Measurements from ENCODE around the gene CST9.
"Not testable (repeated sequence)": the region's sequence is repeated elsewhere in the genome, so short reads cannot be mapped to it uniquely, and the experiment has no call there.

Gene CST9

DNA sequence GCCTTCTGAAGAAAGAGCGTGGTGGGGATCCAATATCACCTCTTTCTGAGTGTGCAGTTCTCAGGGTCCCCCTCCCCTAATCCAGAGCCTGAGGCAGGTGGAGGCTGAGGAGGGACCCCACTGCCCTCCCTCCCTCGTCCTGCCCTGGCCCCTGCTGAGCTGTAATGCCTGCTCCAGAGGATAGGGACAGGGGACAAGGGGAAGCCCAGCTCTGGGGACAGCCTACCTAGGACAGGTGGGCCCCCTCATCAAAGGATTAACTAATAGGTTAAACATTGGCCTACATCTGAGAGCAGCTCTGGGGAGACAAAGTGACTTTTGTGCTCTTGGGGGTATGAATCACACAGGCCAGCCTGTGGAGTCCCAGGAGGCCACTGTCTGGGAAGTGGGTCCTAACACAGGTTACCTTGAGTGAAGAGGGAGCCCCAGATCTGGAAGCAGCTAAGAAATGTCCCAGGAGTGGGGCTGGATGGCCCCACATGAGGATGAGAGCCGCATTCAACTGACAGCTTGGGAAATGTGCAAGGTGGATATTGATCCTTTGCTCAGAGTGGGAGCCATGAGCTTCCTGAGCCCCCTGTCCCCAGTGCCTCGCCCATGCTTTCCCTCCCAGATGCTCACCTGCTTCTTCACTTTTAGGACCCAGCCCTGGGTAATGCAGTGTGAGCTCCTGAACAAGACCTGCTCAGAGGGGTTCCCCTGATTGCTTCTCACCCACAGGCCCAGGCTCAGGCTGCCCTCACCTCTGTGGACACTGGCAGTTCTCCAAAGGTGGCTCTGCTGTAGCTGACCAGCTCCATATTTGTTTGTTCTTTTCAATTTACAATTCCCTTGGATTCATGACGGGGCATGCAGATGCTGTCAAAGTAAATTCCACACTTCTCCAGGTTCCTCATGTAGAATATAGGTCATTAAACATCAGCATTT, 19.6 kb downstream of the CST9 start:
- no peak for DNase-seq

DNA sequence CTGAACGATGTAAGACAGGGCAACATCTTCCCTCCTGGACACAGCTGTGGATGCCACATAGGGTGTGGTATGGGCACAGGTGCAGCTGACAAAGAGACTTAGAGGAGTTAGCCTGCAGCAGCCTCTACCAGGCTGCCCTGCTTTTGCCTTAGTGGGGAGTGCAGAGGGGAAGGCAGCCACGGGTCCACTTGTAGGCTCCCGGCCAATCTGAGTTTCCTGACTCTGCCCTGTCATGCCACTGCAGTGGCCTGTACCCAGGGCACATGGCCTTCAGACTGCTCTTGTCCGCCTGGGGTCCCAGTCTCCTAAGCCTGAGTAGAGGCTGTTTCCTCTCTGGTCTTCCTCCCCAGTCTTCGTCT, 20.3 kb downstream of the CST9 start:
- no peak for DNase-seq

DNA sequence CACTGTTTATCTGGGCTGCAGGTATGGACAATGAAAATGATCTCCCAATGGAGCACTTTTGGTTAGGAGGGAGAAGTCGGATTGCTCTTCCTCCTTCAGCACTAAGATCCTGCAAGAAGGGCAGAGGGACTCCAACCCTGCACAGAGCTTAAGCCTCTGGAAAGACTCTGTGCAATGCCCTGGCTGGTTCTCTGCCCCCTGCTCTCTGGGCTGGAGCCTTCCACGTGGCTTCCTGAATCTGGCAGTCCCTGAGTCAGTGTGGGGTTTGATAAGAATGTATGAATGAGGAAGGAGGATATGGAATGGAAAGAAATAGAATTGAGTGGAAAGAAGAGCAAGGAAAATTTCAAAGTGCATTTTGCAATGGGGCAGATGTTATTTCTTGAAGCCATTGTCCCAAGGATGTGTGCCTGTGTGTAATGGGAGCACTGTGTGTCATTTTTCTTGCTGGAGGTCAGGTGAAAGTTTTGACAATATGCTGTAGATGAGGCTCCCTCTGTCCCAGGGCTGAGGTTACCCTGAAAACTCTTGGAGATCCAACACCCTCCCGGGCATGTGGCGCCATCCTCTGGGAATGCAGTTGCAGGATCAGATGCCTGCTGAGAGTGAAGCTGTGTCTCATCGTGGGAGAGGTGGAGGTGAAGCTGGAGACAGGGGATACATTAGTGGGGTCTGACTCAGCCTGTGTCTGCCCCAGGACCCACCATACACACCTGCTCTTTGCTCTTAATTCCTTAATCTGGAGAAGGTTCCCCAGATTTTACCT, 21.1 kb downstream of the CST9 start:
- no peak for DNase-seq

DNA sequence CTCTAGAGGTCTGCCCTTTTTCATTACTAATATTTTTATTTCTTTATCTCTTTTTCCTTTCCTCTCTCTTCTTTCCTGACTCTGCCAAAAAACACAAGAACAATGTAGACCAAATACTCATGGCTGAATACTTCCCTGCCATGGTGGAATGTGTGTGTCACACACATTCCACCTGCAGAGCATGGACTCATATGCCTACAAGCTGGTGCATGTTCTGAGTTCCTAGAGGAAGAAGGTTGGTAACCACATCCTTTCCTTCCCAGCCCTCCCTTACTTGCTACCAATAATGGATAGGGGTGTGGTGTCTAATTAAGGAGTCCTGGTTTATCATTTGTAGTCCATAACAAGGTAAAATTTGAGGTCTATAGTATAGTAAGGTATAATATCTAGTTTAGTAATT, 22.2 kb downstream of the CST9 start:
- no peak for DNase-seq

DNA sequence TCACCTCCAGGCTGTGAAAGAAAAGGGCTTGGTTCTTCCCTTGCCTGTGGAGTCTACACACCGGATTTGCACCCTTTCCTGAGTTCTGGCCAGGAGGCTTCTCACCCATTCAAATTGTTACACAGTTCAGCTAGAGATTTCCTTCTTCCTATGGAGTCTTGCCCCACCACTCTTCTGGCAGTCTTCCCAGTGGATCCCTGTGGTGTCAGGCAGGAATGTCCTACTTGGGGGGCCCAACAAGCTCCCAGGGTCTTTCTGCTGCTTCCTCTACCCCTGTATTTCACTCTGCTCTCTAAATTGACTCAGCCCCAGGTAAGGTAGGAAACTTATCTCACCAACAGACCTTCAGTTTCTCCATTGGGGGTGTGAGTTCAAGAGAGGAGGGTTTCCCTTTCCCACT, 23.4 kb downstream of the CST9 start:
- DNase-seq: no peak

DNA sequence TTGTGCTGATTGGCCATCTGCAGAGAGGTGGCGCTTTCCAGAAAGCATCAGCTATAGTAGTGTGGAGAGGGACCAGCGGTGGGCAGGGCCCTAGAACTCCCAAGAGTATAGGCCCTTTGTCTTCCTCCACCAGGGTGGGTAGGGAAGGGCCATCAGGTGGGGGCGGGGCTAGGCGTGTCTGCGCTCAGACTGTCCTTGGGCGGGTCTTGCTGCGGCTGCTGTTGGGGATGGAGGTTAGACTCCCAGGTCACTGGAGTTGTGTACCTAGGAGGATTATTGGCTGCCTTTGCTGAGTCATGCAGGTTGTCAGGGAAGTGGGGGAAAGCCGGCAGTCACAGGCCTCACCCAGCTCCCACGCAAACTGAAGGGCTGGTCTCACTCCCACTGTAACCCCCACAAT, 23.9 kb downstream of the CST9 start:
- DNase-seq: not testable (repeated sequence)

DNA sequence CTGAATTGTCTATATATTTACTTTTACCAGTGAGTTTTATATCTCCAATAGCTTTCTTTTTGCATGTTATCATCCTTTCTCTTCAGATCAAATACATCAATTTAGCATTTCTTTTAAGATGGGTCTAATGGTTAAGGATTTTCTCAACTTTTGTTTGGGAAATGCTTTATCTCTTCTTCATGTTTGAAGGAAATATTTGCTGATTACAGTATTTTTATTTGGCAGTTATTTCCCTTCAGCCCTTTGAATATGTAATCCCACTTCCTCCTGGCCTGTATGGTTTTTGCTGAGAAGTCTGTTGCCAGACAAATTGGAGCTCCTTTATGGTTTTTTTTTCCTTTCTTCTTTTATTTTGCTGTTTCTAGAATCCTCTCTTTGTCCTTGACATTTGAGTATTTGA, 30.7 kb downstream of the CST9 start:
- no peak for DNase-seq

DNA sequence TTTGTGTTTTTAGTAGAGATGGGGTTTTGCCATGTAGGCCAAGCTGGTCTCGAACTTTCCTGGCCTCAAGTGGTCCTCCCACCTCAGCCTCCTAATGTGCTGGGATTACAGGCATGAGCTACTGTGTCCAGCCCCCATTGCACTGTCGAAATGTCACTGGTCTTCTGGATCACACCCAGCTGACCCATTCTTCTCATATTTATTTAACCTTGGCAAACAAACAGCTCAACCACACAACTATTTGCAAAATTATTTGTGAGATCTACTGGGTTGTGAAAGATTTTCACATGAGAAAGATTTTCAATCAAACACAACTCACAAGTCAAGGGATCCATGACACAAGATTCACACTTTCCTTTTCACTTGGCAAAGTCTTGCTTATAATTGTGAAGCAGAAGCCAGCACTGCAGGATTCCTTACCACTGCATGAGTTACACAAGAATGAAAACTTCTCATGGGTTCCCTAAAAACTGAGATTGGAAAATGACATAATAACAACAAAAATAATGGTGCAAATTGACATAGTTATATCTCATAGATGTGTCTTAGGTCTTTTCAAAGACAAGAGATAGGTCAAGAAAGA, 35.4 kb downstream of the CST9 start:
- no peak for DNase-seq

DNA sequence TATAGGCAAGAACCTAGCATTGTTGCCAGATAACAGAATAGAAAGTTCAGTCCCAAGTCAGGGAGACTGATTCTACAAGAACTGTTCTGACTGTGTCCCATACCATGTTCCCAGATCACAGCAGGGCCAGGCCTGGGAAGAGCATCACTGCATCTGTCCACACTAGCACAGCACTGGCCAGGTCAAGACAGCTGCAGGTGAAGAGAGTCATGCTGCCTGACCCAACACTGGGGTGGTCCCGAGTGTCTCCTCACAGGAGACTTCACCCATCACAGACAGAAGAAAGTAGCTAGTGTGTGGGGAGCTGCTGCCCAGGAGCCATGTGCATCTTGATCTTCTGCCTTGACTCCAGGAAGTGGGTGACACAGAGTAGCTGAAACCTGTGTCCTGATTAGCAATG, 36.1 kb downstream of the CST9 start:
- no peak for DNase-seq

DNA sequence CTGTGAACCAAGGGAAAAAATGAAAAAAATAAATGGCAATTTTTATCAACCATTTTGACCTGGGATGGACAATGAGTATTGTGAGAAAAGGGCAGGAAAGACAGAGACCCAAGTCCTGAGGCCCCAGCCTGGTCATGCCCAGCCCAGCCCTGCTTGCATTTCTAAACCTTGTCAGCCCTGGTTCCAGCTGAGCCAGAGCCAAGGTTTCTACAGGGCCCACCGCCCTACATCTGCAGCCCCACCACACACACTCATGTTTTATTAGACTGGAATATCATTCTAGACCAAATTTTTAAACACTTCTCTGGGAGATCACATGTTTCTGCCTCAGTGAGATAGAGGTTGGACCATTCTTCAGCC, 36.8 kb downstream of the CST9 start:
- no peak for DNase-seq

DNA sequence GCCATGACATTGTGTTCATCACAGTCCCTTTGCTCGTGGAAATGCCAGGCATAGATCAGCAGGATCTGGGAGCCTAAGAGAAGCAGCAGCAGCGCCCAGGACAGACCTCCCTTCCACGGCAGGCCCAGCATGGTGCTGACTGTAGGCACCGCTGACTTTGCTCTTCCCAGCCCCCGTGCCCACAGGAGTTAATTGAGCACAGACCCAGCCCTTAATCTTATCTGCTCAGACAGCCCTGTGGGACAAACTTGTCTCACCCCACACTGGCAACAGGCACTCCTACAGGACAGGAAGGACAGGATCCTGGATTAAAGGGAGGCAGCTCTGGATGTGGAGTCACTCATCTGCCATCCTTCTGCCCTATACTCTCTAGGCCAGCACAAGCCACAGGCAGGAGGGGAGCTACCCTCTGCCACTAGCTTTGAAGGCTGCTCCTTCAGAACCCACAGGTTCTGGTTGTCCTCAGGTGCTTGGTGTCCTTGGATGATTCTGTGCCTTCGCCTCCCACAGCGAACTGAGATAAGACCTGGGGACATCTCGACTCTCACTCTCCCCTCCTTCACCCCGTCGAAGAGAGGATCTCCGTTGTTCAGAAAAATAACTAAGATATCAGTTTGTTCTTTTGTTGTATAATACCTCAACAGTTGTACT, 37.3 kb downstream of the CST9 start, which contains the start of gene CST9L:
CST9L (minus strand) TSS at position 165 of the 651 bp plus-strand sequence; CDS start at position 131, 34 bp downstream.
- no peak for DNase-seq

DNA sequence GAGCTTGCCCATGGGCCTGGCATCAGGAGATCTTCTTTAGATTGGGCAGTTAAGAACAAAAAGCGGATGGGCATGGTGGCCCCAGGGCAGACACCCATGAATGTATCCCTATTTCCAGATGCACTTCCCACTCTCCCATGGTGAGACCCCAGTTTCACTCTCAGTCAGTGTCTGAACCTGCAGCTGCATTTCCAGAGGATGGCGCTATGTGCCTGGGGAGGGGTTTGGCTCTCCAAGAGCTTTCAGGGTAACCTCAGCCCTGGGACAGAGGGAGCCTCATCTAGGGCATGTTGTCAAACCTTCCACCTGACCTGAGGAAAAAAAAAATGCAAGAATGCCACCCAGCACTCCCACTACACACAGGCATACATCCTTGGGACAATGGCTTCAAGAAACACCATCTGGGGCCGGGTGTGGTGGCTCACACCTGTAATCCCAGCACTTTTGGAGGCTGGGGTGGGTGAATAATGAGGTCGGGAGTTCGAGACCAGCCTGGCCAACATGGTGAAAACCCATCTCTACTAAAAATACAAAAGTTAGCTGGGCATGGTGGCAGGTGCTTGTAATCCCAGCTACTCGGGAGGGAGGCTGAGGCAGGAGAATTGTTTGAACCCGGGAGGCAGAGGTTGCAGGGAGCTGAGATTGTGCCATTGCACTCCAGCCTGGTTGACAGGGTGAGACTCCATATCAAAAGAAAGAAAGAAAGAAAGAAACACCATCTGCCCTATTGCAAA, 39.4 kb downstream of the CST9 start:
- no peak for DNase-seq

DNA sequence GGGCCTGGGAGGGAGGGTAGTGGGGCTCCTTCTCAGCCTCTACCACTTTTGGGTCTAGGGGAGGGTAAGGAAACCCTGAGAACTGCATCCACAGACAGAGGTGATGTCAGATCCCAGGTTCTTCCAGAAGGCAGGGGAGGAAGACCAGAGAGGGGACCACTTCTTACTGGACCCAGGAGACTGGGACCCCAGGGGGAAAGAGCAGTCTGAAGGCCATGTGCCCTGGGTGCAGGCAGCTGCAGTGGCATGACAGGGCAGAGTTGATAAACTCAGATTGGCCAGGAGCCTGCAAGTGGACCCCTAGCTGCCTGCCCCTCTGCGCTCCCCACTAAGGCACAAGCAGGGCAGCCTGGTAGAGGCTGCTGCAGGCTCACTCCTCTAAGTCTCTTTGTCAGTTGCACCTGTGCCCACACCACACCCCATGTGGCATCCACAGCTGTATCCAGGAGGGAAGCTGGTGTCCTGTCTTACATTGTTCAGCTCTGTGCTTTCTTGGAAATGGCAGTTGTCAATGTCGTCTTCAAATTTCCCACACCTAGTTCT, 40.1 kb downstream of the CST9 start:
- DNase-seq: no peak

DNA sequence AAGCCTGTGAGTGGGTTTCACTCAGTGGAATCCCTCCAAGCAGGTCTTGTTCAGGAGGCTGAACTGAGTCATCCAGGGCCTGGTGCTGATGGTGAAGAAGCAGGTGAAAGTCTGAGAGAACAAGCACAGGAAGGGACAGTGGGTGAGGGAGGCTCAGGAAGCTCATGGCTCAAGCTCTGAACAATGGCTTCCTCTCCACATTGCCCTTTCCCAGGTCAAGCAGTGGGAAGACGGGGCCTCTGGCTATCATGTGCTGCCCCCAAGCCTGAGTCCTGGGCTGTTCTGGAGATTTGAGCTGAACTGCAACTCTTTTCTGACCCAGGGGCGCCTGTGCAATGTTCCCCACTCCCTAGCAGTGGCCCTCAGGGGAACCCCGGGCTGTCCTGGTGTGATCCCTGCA, 40.8 kb downstream of the CST9 start:
- no peak for DNase-seq

DNA sequence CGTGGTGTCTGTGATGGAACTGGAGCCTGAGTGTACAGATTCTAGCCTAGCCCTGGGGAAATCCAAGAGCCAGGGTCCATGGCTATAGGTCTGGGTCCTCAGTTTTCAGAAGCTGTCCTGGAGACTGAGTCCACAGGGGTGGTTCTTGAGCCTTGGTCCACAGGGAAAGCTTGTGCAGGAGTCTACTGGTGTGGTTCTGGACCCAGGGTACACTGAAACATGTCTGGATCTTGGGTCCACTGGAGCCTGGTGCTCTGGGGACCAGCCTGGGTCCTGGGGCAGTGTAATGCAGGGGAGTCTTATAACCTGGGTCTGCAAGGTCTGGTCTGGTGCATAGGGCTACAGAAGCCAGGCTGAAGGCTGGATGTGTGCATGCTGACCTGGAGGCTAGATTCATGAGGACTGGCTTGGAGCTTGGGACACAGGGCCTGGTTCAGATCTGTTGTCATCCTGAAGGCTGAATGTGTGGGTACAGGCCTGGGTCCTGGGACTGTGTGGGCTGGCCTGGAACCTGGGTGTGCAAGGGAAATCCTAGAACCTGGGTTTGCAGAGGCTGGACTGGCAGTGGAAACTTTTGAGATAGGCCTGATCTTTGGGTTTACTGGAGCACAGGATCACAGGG, 42.9 kb downstream of the CST9 start:
- no peak for DNase-seq

DNA sequence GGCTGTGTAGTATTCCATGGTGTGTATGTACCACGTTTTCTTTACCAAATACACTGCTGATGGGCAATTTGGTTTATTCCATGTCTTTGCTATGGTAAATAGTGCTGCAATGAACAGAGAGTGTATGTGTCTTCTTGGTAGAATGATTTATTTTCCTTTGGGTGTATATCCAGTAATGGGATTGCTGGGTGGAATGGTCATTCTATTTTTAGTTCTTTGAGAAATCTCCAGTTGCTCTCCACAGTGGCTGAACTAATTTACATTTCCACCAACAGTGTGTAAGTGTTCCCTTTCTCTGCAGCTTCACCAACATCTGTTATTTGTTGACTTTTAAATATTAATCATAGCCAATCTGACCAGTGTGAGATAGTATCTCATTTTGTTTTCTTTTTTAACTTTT, 51.3 kb downstream of the CST9 start:
- DNase-seq: no peak

Measured in NK-92 treated with Interleukin-12 subunit alpha and Interleukin-12 subunit beta, amount 100 ng/mL, for 24 hours (cell line).